Right lung (tissue), 10 donors: ENCODE results near the gene FBLN1. TPM values are rescaled to one million over a fixed set of nuclear protein-coding genes. Genes with fewer than 3 reads are reported as not detected.
"Not testable (repeated sequence)": the region's sequence is repeated elsewhere in the genome, so short reads cannot be mapped to it uniquely, and the experiment has no call there.

ENCODE experiments used
- DNase-seq, 2 donors: peaks; one replicate each; pipeline ENCODE4 v3.0.0-alpha.2; 2013
- long read RNA-seq, 8 donors: transcript quantifications; one replicate each; lab custom pipeline, GENCODE V29; 2026
- polyA plus RNA-seq, 5 donors: library from polyadenylated mRNA; unstranded; fragments of 120-200 nt; gene quantifications; one replicate each; pipeline versions ENCODE4 v1.2.1 to v1.2.3, GENCODE V29; 2013; ENCODE audit warnings: inconsistent platforms in 1 of 5, low replicate concordance in 1 of 5; ENCODE audit not compliant: insufficient read length in 5 of 5, insufficient read depth in 1 of 5

The FBLN1 gene, protein sequence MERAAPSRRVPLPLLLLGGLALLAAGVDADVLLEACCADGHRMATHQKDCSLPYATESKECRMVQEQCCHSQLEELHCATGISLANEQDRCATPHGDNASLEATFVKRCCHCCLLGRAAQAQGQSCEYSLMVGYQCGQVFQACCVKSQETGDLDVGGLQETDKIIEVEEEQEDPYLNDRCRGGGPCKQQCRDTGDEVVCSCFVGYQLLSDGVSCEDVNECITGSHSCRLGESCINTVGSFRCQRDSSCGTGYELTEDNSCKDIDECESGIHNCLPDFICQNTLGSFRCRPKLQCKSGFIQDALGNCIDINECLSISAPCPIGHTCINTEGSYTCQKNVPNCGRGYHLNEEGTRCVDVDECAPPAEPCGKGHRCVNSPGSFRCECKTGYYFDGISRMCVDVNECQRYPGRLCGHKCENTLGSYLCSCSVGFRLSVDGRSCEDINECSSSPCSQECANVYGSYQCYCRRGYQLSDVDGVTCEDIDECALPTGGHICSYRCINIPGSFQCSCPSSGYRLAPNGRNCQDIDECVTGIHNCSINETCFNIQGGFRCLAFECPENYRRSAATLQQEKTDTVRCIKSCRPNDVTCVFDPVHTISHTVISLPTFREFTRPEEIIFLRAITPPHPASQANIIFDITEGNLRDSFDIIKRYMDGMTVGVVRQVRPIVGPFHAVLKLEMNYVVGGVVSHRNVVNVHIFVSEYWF
- 100 to 1,000 TPM; 219 to 312 (median 307) TPM for polyA plus RNA-seq
- long read RNA-seq, donor 1, transcript FBLN1-201 (15 exons, 2,251 nt): major isoform, 114 of 253 reads
- long read RNA-seq, donor 1, transcript FBLN1-202 (17 exons, 2,896 nt): minor isoform, 58 of 253 reads
- long read RNA-seq, donor 1, partial matches to known transcripts: 60 of 253 reads
- long read RNA-seq, donor 1, other reads (novel, unspliced or antisense): 20 of 253 reads
- long read RNA-seq, donor 2, transcript FBLN1-202 (17 exons, 2,896 nt): minor isoform, 34 of 217 reads
- long read RNA-seq, donor 2, transcript FBLN1-201 (15 exons, 2,251 nt): major isoform, 52 of 217 reads
- long read RNA-seq, donor 2, partial matches to known transcripts: 126 of 217 reads
- long read RNA-seq, donor 2, other reads (novel, unspliced or antisense): 5 of 217 reads
- long read RNA-seq, donor 3, transcript FBLN1-202 (17 exons, 2,896 nt): minor isoform, 26 of 130 reads
- long read RNA-seq, donor 3, transcript FBLN1-201 (15 exons, 2,251 nt): major isoform, 61 of 130 reads
- long read RNA-seq, donor 3, partial matches to known transcripts: 38 of 130 reads
- long read RNA-seq, donor 3, other reads (novel, unspliced or antisense): 5 of 130 reads
- long read RNA-seq, donor 4, transcript FBLN1-201 (15 exons, 2,251 nt): major isoform, 49 of 137 reads
- long read RNA-seq, donor 4, transcript FBLN1-202 (17 exons, 2,896 nt): minor isoform, 32 of 137 reads
- long read RNA-seq, donor 4, partial matches to known transcripts: 54 of 137 reads
- long read RNA-seq, donor 4, other reads (novel, unspliced or antisense): 0 of 137 reads
- long read RNA-seq, donor 5, transcript FBLN1-202 (17 exons, 2,896 nt): minor isoform, 33 of 115 reads
- long read RNA-seq, donor 5, transcript FBLN1-201 (15 exons, 2,251 nt): major isoform, 51 of 115 reads
- long read RNA-seq, donor 5, partial matches to known transcripts: 31 of 115 reads
- long read RNA-seq, donor 5, other reads (novel, unspliced or antisense): 0 of 115 reads
- long read RNA-seq, donor 6, transcript FBLN1-202 (17 exons, 2,896 nt): minor isoform, 45 of 161 reads
- long read RNA-seq, donor 6, transcript FBLN1-201 (15 exons, 2,251 nt): major isoform, 77 of 161 reads
- long read RNA-seq, donor 6, partial matches to known transcripts: 39 of 161 reads
- long read RNA-seq, donor 6, other reads (novel, unspliced or antisense): 0 of 161 reads
- long read RNA-seq, donor 7, transcript FBLN1-201 (15 exons, 2,251 nt): major isoform, 41 of 127 reads
- long read RNA-seq, donor 7, transcript FBLN1-202 (17 exons, 2,896 nt): minor isoform, 26 of 127 reads
- long read RNA-seq, donor 7, partial matches to known transcripts: 60 of 127 reads
- long read RNA-seq, donor 7, other reads (novel, unspliced or antisense): 0 of 127 reads
- long read RNA-seq, donor 8, transcript FBLN1-202 (17 exons, 2,896 nt): minor isoform, 15 of 110 reads
- long read RNA-seq, donor 8, transcript FBLN1-201 (15 exons, 2,251 nt): major isoform, 28 of 110 reads
- long read RNA-seq, donor 8, partial matches to known transcripts: 67 of 110 reads
- long read RNA-seq, donor 8, other reads (novel, unspliced or antisense): 0 of 110 reads

DNA sequence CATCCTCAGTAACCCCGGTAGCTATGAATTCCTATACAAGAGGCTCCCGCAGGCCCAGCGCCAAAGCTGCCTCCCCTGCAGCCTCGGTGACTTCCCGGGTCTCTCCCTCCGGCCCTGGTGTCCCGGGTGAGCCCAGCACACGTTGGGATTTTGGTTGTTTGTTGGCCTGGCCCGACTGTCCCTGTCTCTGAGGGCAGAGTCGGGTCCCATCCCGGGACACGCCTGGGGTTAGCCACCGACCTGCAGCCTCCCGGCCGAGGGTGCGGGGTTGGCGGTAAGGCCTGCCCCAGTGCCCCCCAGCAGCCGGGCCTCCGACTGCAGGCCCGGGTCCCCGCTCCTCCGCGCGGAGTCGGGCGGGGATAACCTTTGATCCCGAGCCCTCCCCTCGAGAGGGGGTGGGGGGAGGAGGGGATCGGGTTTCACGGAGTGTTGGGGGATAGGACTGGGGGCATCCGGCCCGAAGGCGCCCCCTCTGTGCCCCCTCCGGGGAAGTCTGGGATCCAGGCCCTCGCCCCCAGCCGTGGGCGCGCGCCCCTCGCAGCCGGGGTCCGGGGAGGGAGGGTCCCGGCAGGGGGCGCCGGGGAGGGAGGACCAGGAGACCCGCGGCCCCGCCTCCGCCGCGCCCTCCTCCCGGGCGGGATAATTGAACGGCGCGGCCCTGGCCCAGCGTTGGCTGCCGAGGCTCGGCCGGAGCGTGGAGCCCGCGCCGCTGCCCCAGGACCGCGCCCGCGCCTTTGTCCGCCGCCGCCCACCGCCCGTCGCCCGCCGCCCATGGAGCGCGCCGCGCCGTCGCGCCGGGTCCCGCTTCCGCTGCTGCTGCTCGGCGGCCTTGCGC is at the start of gene FBLN1:
Gene FBLN1 (plus strand): TSS at position 669 of the 835 bp plus-strand sequence. CDS start 103 bp downstream, at position 772.
- DNase-seq: peak; percentile 79 to 87

DNA sequence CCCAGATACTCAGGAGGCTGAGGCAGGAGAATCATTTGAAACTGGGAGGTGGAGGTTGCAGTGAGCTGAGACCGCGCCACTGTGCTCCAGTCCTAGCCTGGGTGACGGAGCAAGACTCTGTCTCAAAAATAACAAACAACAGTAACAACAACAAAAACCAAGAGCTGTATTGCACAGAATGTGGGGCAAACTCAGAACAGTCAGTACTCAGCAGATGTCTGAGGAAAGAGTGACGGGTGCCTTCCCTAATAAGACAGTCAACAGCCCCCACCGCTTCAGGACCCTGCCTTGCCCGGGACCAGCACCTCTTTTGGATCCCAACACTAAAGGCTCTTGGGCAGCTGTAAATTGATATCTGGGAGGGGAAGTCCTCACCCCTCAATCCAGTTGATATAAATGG is 48.9 kb upstream of the FBLN1 start:
- DNase-seq: no peak

DNA sequence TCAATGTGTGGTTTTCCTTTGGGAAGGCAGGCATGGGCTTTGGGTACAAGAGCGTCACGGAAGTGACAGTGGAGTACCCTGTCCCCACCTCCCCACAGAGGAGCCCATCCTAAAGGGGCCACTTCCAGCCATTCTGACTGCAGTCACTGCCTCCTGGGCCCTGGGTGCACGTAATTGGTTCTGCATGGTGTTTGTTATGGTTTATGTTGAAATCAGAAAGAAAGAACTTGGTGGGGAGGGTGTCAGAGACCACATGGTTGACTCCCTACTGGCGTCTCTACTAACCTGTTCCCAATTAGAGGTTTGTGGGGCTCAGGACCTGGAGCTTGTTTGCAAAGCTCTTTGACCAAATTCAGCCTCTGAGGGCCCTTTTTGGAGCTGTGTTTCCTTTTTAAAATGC is 48.4 kb upstream of the FBLN1 start:
- DNase-seq: no peak

DNA sequence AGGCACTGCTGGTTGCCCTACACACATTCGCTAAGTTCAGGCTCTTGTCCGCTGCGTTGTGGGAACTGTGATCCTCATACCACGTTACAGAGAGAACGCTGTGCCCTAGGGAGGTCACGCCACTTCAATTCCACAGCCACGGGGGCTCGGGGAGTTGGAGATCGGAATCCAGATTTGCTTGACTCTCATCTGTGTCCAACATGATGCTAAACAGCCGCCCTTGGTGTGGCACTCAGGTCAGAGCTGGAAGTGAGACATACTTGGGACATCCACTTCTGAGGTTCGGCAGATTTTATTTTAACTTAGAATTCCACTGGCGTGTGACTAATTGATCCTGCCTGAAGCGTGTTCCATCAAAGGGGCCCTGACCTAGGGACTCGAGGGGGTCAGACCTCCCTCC is 47.5 kb upstream of the FBLN1 start:
- no peak for DNase-seq

DNA sequence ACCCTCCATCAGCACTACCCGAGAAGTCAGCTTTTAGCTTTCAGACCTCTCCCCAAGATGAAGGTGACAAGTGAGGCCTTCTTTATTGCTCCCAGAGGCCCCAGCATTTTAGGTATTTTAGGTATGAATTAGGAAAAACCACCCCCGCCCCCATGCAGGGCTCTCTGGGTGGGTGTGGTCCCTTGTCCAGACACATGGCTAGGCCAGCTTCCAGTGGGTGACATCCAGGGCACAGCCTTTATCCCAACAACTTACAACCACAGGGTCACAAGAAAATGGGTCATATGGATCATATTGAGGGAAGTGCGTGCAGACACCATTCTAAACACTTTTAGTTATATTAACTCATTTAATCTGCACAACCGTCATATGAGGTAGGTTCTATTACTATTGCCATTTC is 47.1 kb upstream of the FBLN1 start:
- no peak for DNase-seq

DNA sequence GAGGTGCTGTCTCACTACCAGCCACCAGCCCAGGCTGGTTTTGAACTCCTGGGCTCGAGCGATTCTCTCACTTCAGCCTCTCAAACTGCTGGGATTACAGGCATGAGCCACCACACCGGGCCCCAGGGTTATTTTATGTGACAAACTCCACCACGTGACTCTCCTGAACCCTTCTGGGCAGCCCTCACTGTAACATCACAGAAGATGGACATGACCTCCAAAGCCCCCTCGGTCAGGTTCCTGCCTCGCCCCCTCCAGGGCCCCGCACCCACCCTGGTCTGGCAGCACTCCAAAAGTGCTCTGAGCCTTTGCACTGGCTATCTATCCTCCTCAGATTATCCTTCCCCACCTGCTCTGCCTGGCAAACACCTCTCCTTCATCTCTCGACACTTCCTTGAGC is 45.9 kb upstream of the FBLN1 start:
- no peak for DNase-seq

DNA sequence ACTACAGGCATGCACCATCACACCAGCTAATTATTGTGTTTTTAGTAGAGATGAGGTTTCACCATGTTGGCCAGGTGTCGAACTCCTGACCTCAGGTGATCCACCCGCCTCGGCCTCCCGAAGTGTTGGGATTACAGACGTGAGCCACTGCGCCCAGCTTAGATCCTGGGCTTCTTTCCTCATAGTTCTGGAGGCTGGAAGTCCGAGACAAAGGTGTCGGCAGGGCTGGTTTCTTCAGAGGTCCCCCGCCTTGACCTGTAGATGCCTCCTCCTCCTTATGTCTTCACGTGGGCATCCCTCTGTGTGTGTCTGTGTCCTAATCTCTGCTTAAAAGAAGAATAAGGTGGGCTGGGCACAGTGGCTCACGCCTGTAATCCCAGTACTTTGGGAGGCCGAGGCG is 44.2 kb upstream of the FBLN1 start:
- no peak for DNase-seq

DNA sequence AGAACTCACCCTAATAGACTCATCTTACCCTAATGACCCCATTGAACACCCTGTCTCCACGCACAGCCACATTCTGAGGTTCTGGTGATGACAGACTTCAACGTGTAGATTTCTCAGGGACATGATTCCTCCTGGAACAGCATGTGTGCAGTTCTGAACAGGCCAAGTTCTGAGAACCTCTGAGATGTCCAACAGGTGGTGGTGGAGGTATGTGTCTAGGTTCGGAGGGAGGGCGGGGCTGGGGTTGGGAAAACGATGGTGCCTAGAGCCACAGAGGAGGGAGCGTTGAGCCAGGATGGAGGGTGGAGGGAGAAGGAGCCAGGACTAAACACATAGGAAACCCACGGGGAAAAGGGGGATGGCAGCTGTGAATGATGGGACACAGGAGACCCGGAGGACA is 43.4 kb upstream of the FBLN1 start:
- DNase-seq: no peak

DNA sequence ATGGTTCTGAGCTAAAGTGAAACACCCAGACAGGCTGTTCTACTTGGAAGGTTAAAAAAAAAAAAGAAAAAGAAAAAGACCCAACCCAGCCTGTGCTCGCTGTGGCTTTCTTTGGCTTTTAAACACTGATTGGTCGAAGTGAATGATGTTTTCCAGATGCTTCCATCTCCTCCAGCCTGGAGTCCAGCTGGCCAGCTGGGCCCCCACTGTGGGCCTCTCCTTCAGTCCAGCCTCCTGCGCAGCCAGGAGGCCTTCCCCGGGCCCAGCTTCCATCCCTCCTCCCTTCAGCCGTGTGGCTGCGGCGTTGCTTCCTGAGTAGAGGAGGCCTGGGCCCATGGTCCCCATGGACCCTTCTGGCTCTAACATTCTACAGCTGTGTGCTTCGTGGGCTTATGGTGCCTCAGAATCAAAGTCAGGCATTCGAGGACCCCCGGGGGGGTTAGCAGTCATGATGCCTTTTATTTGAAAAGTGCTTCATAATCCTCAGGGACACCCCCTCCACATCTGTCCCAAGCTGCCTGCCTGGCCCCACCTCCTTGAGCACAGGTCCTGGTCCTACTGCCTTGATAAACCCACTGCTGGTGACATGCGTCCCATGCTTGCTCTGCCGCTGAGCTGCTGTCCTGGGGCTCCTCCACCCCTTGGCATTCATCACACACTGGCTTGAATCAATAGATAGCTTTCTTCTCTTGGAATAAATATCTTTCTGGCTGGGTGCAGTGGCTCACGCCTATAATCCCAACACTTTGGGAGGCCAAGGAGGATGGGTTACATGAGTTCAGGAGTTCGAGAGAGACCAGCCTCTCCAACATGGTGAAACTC is 42.2 kb upstream of the FBLN1 start:
- DNase-seq: peak; percentile 89 to 90

DNA sequence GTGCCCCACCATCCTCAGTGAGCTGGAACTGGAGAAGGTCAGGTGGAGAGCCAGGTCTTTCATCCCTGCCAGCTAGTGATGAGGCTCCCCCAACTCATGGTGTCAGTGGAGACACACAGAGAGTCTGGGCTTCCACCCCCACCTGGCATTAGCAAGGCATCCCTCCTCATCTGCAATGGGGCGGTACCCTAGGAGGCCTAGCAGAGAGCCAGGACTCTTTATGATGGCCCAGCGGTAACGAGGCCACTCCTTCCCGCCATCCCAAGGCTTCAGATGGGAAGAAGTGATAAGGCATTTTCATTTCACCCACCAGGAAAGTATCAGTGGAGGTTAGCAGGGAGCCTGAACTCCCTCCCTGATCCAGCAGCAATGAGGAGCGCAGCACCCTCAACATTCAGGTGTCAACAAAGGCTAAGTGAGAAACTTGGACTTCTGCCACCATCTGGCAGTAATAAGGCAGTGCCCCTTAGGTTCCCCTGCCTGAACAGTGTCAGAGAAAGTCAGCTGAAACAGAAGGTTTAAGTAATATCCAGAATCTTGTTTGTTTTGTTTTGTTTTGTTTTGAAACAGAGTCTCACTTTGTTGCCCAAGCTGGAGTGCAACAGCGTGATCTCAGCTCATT is 40.5 kb upstream of the FBLN1 start:
- no peak for DNase-seq

DNA sequence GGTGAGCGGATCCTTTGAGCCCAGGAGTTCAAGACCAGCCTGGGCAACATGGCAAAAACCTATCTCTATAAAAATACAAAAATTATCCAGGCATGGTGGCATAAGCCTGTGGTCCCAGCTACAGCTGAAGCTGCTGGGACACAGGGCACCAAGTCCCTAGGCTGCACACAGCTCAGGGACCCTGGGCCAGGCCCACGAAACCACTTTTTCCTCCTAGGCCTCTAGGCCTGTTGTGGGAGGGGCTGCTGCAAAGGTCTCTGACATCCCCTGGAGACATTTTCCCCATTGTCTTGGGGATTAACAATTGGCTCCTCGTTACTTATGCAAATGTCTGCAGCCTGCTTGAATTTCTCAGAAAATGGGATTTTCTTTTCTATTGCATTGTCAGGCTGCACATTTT is 39.0 kb upstream of the FBLN1 start:
- DNase-seq: not testable (repeated sequence)

DNA sequence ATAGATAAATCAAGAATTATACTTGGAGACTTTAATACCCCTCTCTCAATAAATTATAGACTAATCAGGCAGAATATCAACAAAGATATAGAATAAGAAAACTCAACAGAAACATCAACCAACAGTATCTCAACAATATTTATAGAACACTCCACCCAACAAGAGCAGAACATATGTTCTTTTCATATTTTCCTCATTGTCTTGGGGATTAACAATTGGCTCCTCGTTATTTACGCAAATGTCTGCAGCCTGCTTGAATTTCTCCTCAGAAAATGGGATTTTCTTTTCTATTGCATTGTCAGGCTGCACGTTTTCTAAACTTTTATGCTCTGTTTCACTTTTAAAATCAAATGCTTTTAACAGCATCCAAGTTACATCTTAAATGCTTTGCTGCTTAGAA is 37.0 kb upstream of the FBLN1 start:
- no peak for DNase-seq

DNA sequence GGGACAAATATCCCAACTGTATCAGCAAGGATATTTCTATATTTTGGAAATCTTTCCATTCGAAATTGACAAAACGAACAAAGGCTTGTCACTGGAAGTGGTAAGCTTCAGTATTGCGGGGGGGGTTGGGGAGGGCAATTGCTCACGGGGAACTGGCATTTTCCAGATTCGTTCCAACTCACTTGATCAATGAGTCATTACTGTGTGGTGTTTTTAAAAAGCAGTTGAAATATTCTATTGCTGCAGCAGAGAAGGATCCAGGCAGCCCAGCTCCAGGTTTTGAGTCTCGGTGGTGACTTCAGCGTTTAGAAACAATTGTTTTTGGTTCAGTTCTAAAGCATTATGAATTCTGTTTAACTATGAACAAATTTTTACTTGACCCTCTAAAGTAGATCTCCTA is 33.8 kb upstream of the FBLN1 start:
- no peak for DNase-seq

DNA sequence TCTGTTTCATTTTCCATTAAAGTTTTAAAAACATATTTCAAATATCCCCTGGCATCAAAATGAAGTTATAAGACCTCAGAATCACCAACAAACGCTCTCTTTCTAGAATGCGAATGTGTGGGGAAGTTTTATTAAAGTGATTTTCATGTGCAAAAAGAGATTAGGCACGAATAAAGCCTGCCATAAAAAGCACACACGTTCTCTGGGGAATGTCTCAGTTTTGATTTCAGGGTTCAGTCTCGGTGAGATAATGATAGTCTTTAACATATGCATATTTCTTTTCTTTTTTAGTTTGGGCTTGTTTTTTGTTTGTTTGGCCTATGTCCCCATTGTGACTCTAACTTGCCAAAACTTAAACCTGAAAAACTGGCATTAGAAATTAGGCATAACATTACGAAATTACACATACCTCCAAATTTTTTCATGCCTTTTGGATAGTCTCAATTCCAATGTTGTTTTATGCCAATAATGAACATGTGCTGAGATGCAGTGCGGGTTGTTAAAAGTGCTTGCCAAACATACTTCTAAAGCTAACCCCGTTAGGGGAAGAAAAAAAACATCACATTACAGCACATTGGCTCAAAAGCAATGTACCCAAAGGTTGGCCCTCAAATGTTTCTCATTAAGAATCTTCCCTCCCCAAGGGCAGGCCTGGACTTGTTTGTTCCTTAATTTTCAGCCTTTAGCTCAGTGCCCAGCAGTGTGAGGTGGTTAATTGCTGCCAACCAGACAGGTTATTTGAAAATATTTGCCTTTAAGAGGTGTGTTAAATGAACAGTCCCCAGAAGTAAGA is 33.2 kb upstream of the FBLN1 start:
- DNase-seq: no peak

DNA sequence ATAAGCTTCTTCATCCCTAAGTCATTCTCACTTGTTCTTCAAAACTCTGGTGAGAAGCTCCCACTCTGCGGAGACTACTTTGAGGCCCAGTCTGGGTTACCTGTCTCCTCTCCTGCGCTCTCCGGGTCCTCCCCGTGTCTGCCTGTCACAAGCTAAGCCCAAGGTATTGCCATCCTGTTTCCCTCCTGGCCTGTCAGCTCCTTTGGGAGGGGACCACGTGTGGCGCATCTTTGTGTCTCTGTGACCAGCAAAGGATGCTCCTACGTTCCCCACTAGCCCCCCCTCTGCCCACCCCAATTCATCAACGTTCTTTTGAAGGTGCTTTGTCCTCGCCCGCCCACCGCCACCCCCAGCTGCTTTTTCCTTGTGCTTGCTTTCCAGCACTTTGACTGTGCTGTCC is 31.8 kb upstream of the FBLN1 start:
- no peak for DNase-seq

DNA sequence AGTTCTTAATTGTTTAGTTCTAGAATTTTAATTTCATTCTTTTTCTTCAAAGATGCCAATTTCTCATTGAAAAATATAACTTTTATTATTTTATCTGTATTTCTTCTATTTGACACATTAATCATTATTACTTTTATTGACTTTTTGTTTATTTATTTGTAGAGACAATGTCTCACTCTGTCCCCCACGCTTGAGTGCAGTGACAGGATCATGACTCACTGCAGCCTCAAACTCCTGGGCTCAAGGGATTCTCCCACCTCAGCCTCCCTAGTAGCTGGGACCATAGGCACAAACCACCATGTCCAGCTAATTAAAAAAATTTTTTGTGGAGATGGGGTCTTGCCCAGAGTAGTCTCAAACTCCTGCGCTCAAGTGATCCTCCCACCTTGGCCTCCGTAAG is 30.3 kb upstream of the FBLN1 start:
- no peak for DNase-seq
